ENCODE data around the gene SLC6A17. TPM values are rescaled to one million over a fixed set of nuclear protein-coding genes. Genes with fewer than 3 reads are reported as not detected.

The SLC6A17 gene
- total RNA-seq, 2 experiments from 2014 or later: not detected

DNA sequence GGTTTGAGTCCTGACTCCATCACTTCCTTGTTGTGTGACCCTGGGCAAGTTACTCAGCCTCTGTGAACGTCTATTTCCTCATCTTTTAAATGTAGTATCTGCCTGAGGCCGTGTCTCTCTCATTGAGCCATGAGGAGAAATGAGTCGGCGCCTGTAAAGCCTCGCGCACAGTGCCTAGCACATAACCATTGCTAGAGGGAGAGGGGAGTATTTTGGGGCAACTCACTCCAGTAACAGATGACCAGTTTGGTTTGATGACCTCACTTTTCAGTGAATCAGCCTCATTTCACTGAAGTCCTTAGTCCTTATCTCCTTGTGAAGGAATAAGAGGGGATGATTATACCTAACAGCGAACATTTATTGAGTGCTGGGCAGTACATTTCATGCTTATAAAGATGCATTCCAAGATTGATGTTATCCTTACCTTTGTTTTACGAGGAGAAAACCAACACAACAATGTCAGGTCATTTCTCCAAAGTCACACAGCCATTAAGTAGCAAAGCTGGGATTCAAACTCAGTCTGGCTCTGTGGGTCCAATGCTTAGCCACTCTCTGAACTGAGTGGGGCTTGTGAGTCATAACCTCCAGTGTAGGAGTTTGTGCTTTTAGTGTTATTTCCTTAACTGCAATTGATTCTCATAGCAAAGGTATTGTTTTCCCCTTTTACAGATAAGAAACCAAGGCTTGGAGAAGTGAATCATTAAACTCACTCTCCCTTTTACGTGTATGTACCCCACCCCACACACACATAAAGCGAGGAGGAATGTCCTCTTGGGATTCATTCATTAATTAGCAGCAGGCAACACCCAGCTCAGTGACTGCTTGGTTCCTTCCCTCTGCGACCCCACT, 85.8 kb downstream of the SLC6A17 start:
- no peak overlapping the region for H3K4me3 Mint-ChIP-seq
- no peak overlapping the region for H3K27ac Mint-ChIP-seq
- no peaks in the 10 kb centered on the region for H3K27me3 Mint-ChIP-seq
- H3K36me3 Mint-ChIP-seq (ENCODE audit: low read depth): no peaks in the 10 kb centered on the region
- H3K9me3 Mint-ChIP-seq: no peaks in the 10 kb centered on the region
- ChIA-PET POLR2A (no interaction called here), CTCF (interaction anchor here (0.8 to 1.4 kb wide), 2 partner anchors 8 to 28 kb away, joined by 3 read pairs; no protein-coding TSS in a partner anchor)
- no peak for DNase-seq
- peaks cover 7% of the 10 kb centered on the region for H3K4me1 Mint-ChIP-seq

DNA sequence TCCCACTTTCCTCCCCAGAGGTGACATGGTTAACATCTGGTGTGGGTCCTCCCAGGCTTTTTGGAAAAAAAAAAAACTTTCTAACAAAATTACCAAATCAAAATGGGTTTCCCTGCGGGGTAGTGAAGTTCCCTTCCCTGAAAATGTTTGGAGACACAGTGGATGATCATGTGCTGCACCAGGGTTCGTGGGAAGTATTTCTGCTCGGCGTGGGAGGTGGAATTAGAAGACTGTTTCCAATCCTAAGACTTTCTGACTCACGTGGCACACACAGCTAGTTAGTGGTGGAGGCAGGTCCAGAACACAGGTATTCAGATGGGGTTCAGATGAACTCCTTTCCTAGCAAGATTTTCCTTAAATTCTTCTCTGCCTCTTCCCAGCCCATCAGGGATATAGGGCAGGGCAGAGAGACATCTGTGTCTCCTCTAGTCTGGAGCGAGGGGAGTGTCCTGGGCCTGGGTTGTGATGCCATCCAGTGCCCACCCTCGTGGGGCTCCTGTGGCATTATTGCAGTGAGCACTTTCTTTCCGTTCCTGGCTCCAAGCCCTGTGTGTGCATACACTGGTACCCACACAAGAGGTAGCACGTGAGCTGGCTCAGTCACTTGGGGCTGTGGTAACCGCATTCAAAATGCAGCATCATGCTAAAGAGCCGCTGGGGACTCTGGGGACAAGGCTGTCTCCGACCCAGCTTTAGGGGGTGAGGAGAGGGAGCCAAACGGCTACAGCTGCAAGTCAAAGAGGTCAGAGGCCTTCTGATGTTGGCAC, 87.3 kb downstream of the SLC6A17 start:
- DNase-seq: no peak
- H3K4me1 Mint-ChIP-seq: peaks cover 7% of the 10 kb centered on the region
- ChIA-PET CTCF (interaction anchor here (1.3 kb wide), 1 partner anchor 41 kb away, joined by 3 read pairs; no protein-coding TSS in a partner anchor), POLR2A (no interaction called here)
- no peak overlapping the region for H3K27ac Mint-ChIP-seq
- H3K9me3 Mint-ChIP-seq: no peaks in the 10 kb centered on the region
- no peaks in the 10 kb centered on the region for H3K27me3 Mint-ChIP-seq
- no peak overlapping the region for H3K4me3 Mint-ChIP-seq
- no peaks in the 10 kb centered on the region for H3K36me3 Mint-ChIP-seq (ENCODE audit: low read depth)

DNA sequence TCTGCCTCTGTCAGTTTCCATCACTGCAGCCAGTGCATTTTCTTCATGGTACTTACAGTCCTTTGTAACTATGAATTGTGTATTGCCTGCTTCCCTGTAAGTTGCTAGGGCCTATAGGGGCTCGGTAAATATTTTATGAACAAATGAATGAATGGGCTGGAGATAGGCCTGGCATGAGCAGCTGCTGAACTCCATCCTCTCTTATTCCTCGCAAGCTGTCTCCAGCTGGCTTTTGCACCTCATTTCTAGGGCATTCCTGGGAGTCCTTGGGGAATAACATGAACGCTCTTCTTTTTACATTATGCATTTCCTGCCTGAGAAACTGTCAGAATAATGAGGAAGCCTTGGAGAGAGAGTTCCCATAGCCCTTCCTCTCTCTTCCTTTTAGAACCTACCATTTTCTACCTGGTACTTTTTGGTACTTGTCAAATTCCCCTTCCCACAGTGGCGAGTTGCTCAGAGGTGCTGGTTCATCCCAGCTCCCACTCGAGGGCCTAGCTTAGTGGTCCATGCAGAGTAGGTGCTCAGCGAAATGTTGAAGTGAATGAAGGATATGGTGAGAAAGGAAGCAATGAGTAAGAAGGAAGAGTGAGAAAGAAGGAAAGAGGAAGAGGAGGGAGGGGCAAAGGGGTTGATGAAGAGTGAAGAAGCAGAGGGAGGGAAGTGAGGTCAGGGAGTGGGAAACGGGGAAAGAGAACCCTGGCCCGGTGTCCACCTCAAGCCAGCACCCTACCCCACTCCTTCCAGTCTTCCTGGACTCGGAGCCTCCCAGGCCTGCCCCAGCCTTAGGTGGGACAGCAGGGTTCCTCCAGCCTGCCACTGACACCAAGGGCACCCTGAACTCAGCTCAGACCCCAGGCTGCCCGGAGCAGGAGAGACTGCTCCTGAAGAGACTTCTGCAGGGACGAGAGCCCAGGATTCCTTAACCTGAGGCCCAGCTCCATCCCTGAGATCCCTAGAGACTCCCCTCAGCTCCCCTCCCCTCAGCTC, 89.4 kb downstream of the SLC6A17 start:
- Mint-ChIP-seq H3K27ac (no peak overlapping the region), H3K27me3 (no peaks in the 10 kb centered on the region), H3K36me3 (ENCODE audit: low read depth) (no peaks in the 10 kb centered on the region), H3K4me1 (peaks cover 12% of the 10 kb centered on the region), H3K9me3 (no peaks in the 10 kb centered on the region), H3K4me3 (no peak overlapping the region)
- CTCF ChIA-PET: interaction anchor here (0.6 to 1.0 kb wide), 4 partner anchors 21 to 1222 kb away, joined by 3 read pairs; no protein-coding TSS in a partner anchor
- DNase-seq: no peak
- POLR2A ChIA-PET: no interaction called here

DNA sequence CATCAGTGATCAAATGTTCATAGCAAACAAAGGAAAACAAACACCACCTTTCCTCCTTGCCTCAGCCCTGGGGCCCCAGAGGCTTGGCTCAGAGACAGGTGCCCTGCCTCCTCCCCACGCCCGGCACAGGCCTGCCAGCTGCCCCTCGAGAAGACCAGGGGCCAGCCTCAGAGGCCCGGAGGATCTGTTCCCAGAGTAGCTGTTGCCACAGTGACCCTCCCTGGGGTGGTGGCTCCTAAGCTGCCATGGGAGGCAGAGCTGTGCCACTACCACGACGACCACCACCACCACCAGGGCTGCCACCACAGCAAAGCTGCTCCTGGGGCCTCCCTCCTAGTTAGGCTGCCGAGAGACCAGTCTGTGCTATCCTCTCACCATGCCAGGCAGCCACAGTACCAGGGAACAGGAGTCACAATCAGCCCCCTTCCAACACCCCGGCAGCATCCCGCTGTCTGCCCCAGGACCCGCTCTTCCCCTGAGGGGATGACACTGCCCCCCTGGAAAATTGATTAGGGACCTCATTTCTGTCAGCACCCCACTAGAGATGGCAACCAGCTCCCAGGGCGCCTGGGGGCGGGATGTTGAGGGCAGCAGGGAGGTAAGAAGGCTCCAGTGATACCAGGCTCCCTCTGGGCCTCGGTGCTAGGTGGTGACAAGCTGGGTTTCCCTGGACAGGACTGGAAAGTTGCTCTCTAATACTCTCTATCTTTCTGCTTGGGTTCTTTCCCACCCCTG, 90.3 kb downstream of the SLC6A17 start:
- no peaks in the 10 kb centered on the region for H3K9me3 Mint-ChIP-seq
- H3K4me3 Mint-ChIP-seq: no peak overlapping the region
- H3K27me3 Mint-ChIP-seq: no peaks in the 10 kb centered on the region
- peaks cover 12% of the 10 kb centered on the region for H3K4me1 Mint-ChIP-seq
- POLR2A ChIA-PET: no interaction called here
- CTCF ChIA-PET: interaction anchor here (0.6 to 1.3 kb wide), 4 partner anchors 9 to 1221 kb away, joined by 3 read pairs; no protein-coding TSS in a partner anchor
- H3K36me3 Mint-ChIP-seq (ENCODE audit: low read depth): no peaks in the 10 kb centered on the region
- H3K27ac Mint-ChIP-seq: no peak overlapping the region
- DNase-seq: no peak

DNA sequence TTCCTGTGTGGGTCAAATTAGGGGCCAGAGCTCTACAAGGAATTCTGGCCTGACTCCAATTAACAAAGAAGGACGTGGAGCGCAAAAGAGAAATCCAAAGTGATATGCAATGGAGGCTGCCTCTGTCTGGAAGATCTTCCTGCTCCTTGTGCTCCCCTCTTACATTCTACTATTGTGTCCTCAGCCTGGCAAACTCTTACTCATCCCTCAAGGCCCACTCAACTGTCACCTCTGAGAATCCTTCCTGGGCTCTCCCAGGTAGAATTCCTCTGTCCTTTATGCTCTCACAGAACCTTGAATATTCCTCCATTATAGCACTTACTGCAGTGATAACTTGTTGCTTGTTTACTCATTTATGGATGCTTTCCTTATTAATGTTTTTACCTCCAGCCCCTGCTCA, 91.2 kb downstream of the SLC6A17 start:
- H3K27ac Mint-ChIP-seq: no peak overlapping the region
- H3K36me3 Mint-ChIP-seq (ENCODE audit: low read depth): no peaks in the 10 kb centered on the region
- no peaks in the 10 kb centered on the region for H3K9me3 Mint-ChIP-seq
- CTCF ChIA-PET: interaction anchor here (0.7 to 1.3 kb wide), 4 partner anchors 10 to 219 kb away, joined by 3 to 5 read pairs (median 3); no protein-coding TSS in a partner anchor
- H3K4me1 Mint-ChIP-seq: peaks cover 5% of the 10 kb centered on the region
- POLR2A ChIA-PET: no interaction called here
- no peak for DNase-seq
- H3K4me3 Mint-ChIP-seq: no peak overlapping the region
- no peaks in the 10 kb centered on the region for H3K27me3 Mint-ChIP-seq

DNA sequence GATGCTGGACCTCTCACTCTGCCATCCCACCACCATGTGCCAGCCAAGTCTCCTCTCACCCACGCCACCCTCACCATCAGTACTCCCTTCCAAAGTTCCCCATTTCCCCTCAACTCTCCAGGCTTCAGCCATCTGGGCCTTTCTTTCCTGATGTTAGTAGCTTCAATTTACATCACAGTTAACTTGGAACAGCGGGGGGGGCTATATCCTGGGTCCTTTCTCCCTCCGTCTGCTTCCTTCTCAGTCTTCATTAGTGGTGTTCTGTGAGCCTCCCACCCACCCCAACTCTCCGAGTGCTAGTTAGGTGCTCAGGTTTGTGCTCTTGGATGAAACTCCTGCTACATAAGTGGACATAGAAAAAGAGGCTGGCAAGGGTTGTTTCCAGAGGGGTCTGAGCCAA, 91.8 kb downstream of the SLC6A17 start:
- H3K9me3 Mint-ChIP-seq: no peaks in the 10 kb centered on the region
- ChIA-PET POLR2A (no interaction called here), CTCF (interaction anchor here (1.0 to 1.1 kb wide), 3 partner anchors 17 to 34 kb away, joined by 3 to 5 read pairs (median 3); no protein-coding TSS in a partner anchor)
- peaks cover 5% of the 10 kb centered on the region for H3K4me1 Mint-ChIP-seq
- H3K4me3 Mint-ChIP-seq: no peak overlapping the region
- DNase-seq: no peak
- no peaks in the 10 kb centered on the region for H3K36me3 Mint-ChIP-seq (ENCODE audit: low read depth)
- no peak overlapping the region for H3K27ac Mint-ChIP-seq
- H3K27me3 Mint-ChIP-seq: no peaks in the 10 kb centered on the region

DNA sequence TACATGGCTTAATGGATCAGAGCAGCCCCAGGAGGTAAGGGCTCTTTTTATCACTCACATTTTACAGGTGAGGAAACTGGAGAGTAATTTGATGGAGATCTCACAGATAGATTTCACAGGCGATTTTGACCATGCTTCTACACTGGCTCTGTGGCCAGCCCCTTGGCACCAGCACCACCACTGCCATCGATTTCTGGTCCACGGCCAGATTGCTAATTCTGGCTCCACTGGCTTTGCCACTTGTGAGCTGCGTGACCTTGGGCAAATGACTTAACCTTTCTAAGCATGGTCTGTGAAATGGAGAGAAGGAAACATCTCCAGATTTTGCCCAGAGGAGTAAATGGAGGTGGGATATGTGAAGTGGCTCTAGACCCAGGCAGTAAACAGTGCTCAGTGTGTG, 92.4 kb downstream of the SLC6A17 start:
- Mint-ChIP-seq H3K4me1 (peaks cover 5% of the 10 kb centered on the region), H3K4me3 (no peak overlapping the region), H3K27ac (no peak overlapping the region), H3K36me3 (ENCODE audit: low read depth) (no peaks in the 10 kb centered on the region), H3K27me3 (no peaks in the 10 kb centered on the region), H3K9me3 (no peaks in the 10 kb centered on the region)
- ChIA-PET POLR2A (no interaction called here), CTCF (interaction anchor here (1.0 to 1.3 kb wide), 2 partner anchors 18 to 27 kb away, joined by 3 read pairs; no protein-coding TSS in a partner anchor)
- DNase-seq: no peak

DNA sequence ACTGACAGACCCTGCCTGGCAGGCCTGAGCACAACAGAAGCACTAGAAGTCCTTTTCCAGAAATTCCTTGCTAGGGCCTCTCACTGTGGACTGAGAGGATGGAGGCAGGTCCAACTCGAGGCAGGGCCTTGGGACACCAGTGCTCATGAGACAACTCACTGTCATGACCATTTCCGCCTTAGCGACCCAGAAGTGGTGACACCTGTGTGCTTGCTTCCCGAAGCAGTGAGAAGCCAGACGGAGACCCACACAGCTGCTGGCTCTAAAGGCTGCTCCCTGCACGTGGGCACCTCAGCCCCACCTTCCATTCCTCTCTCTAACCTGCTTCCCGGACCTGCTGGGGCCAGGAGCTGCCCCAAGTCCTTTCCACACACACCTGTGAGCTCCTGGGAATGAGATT, 92.9 kb downstream of the SLC6A17 start:
- Mint-ChIP-seq H3K27me3 (no peaks in the 10 kb centered on the region), H3K36me3 (ENCODE audit: low read depth) (no peaks in the 10 kb centered on the region), H3K4me3 (no peak overlapping the region), H3K27ac (no peak overlapping the region), H3K9me3 (no peaks in the 10 kb centered on the region), H3K4me1 (peaks cover 5% of the 10 kb centered on the region)
- no peak for DNase-seq
- ChIA-PET POLR2A (no interaction called here), CTCF (interaction anchor here (1.0 to 3.6 kb wide), 3 partner anchors 18 to 40 kb away, joined by 3 to 10 read pairs (median 3); no protein-coding TSS in a partner anchor)

DNA sequence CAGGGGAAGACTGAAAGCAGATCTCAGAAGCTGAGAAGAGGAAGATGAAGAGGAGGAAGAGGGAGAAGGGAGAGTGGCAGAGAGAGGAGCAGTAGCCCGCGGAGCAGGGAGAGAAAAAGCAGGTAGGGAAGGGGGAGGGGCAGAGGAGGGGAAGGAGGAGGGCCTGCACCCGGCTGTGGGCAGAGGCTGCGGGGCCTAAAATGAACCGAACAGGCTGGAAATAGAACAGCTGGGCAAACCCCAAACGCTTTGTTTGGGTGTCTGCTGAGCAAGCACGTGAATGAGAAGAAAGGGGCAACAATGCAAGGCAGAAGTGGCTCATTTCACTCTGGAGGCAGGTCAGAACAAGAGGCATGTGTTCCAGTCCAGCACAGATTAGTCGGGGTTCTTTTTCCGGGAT, 93.3 kb downstream of the SLC6A17 start:
- H3K4me3 Mint-ChIP-seq: no peak overlapping the region
- no peak for DNase-seq
- no peaks in the 10 kb centered on the region for H3K9me3 Mint-ChIP-seq
- ChIA-PET POLR2A (no interaction called here), CTCF (interaction anchor here (0.6 to 3.6 kb wide), 5 partner anchors 28 to 216 kb away, joined by 3 to 10 read pairs (median 4); no protein-coding TSS in a partner anchor)
- no peaks in the 10 kb centered on the region for H3K27me3 Mint-ChIP-seq
- peaks cover 5% of the 10 kb centered on the region for H3K4me1 Mint-ChIP-seq
- no peak overlapping the region for H3K27ac Mint-ChIP-seq
- no peaks in the 10 kb centered on the region for H3K36me3 Mint-ChIP-seq (ENCODE audit: low read depth)

DNA sequence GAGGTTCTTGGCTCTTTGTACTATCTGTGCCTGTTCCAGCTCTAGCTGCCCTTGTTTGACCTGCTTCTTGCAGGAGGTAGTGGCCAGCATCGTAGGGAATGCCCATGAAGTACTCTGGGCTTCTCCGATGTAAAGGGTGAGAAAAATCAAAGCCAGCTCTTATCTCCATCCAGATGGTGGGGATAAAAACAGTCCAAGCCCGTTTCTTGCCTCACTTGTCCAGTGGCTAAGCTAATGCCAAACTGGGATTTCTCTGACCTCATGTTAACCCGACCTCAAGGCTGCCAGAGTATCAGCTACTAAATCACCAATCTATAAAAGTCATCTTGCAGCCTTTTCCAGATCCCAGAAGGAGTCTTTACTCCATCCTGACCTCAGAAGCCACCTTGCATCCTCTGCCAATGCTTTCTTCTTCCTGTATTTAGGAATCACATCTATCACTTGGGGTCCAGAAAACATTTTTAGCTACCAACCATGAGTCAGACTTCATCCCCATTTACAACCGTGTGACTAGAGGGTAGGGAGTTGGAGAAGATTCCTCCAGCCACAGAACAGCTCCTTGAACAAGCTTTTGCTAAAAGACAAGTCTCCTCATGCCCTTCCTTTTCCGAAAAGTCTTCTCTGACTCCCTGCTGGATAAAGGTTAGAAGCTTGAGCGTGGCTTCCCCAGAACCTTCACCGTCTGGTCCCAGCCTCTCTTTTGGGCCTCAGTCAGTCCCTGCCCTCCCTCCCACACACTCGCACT, 95.8 kb downstream of the SLC6A17 start:
- H3K4me3 Mint-ChIP-seq: no peak overlapping the region

DNA sequence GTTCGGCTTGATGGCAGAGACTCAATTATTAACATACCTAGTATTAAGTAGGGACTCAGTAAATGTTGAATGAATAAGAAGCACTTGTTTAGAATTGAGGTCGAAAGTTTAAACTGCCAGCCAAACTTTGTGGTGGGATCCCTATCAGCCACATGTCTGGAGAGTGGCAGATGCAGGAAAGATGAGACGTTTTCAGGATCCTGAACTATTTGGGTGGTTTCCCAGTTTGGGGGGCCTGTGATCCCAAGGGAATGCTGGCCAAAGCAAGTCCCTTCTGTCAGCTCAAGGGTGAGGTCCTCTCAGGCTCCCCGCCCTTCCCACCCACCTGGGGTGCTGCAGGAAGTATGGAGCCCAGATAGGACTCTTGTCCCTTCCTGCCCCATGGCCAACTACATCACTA, 98.5 kb downstream of the SLC6A17 start:
- ChIA-PET POLR2A (no interaction called here), CTCF (no interaction called here)
- Mint-ChIP-seq H3K9me3 (no peaks in the 10 kb centered on the region), H3K4me1 (no peaks in the 10 kb centered on the region), H3K4me3 (no peak overlapping the region), H3K27me3 (no peaks in the 10 kb centered on the region), H3K36me3 (ENCODE audit: low read depth) (no peaks in the 10 kb centered on the region), H3K27ac (no peak overlapping the region)
- DNase-seq: no peak

More for the DNA sequence above, 95.8 kb downstream of the SLC6A17 start:
- Mint-ChIP-seq H3K9me3 (no peaks in the 10 kb centered on the region), H3K36me3 (ENCODE audit: low read depth) (no peaks in the 10 kb centered on the region), H3K27me3 (no peaks in the 10 kb centered on the region), H3K27ac (no peak overlapping the region), H3K4me1 (peaks cover 5% of the 10 kb centered on the region)
- CTCF ChIA-PET: interaction anchor here (1.5 to 3.6 kb wide), 4 partner anchors 39 to 250 kb away, joined by 4 to 10 read pairs (median 6); no protein-coding TSS in a partner anchor
- no peak for DNase-seq
- POLR2A ChIA-PET: no interaction called here
